Measurements from ENCODE around the gene IL1B. TPM values are rescaled to one million over a fixed set of nuclear protein-coding genes. Genes with fewer than 3 reads are reported as not detected.

The IL1B gene
- total RNA-seq (100 to 1,000 TPM in 2 of 5 experiments, 1 to 10 TPM in 1, under 1 TPM in 2; 0.17 to 615 (median 1.1) TPM), polyA plus RNA-seq (not detected), total RNA-seq (not detected)

DNA sequence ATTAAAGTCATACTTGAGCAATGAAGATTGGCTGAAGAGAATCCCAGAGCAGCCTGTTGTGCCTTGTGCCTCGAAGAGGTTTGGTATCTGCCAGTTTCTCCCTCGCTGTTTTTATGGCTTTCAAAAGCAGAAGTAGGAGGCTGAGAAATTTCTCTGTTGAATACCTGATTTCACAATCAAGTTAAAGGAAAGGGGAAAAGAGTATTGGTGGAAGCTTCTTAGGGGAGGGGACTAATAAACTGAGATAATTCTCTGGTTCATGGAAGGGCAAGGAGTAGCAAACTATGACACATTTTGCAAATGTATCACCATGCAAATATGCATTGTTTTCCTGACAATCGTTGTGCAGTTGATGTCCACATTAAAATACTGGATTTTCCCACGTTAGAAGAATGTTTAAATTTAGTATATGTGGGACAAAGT lies at the start of gene IL1B:
IL1B (minus strand) TSS at position 85 of the 423 bp plus-strand sequence. CDS start 550 bp downstream, outside the sequence.
- Mint-ChIP-seq H3K9me3 (no peaks in the 10 kb centered on the region), H3K27ac (peak within 1 kb of the TSS in 1 of 9 donors; percentile 36), H3K4me1 (peaks cover 0 to 12% (median 0%) of the 10 kb centered on the region in 7 donors), H3K36me3 (peaks cover 0 to 2% (median 0%) of the 10 kb centered on the region in 5 donors), H3K27me3 (peaks cover 12 to 53% (median 23%) of the 10 kb centered on the region in 5 donors), H3K4me3 (no peak within 1 kb of the TSS)
- ChIA-PET CTCF (no interaction called here), POLR2A (no interaction called here)
- intact Hi-C loops (cut with micrococcal nuclease): no loop called here
- H3K9me3 ChIP-seq (ENCODE audit: control insufficient read depth in 2 of 3, low read length in 3 of 3): no peaks in the 10 kb centered on the region
- no peaks in the 10 kb centered on the region for H3K27me3 ChIP-seq (ENCODE audit: control insufficient read depth in 2 of 2, insufficient read depth in 2 of 2, low read length in 2 of 2)
- no peaks in the 10 kb centered on the region for H3K4me1 ChIP-seq (ENCODE audit: control insufficient read depth in 2 of 2, insufficient read depth in 2 of 2, low read length in 2 of 2)
- ATAC-seq (peak; percentile 45), DNase-seq (no peak)
- H3K36me3 ChIP-seq (ENCODE audit: control insufficient read depth in 2 of 3, insufficient read depth in 3 of 3, low read length in 3 of 3): no peaks in the 10 kb centered on the region
- no peak within 1 kb of the TSS for H3K27ac ChIP-seq (ENCODE audit: low read depth, low read length)
- no peak within 1 kb of the TSS for H3K4me3 ChIP-seq (ENCODE audit: low read length)

DNA sequence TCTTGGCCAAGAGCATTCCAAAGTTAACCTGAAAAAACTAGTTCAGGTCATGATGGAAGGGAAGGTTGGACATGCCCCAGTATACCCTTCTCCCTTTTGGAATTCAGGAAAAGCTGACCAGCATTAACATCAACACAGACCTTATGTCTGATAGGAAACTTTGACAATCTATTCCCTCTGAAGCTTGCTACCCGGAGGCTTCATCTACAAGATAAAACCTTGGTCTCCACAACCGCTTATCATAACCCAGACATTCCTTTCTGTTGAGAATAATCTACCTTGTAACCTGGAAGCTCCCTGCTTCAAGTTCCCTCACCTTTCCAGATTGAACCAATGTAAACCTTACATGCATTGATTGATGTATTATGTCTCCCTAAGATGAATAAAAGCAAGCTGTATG lies 49.7 kb upstream of the IL1B start:
- DNase-seq: no peak
- Mint-ChIP-seq H3K9me3 (no peaks in the 10 kb centered on the region), H3K27ac (no peak overlapping the region), H3K27me3 (no peaks in the 10 kb centered on the region), H3K36me3 (no peaks in the 10 kb centered on the region), H3K4me3 (no peak overlapping the region), H3K4me1 (peaks cover 0 to 19% (median 8%) of the 10 kb centered on the region in 7 donors)
- Histone ChIP-seq H3K36me3 (ENCODE audit: control insufficient read depth in 2 of 3, insufficient read depth in 3 of 3, low read length in 3 of 3) (no peaks in the 10 kb centered on the region), H3K9me3 (ENCODE audit: control insufficient read depth in 2 of 3, low read length in 3 of 3) (no peaks in the 10 kb centered on the region), H3K4me1 (ENCODE audit: control insufficient read depth in 2 of 2, insufficient read depth in 2 of 2, low read length in 2 of 2) (no peaks in the 10 kb centered on the region), H3K4me3 (ENCODE audit: low read length) (no peak overlapping the region), H3K27me3 (ENCODE audit: control insufficient read depth in 2 of 2, insufficient read depth in 2 of 2, low read length in 2 of 2) (no peaks in the 10 kb centered on the region), H3K27ac (ENCODE audit: low read depth, low read length) (no peak overlapping the region)
- ChIA-PET POLR2A (no interaction called here), CTCF (interaction anchor here (0.6 to 2.7 kb wide), 3 partner anchors 15 to 137 kb away, joined by 3 to 41 read pairs (median 3); no protein-coding TSS in a partner anchor)
- intact Hi-C loops (cut with micrococcal nuclease): loop anchor here (10.0 kb wide), 2 partner anchors 61 to 281 kb away; no protein-coding TSS in a partner anchor
- no peak for ATAC-seq

DNA sequence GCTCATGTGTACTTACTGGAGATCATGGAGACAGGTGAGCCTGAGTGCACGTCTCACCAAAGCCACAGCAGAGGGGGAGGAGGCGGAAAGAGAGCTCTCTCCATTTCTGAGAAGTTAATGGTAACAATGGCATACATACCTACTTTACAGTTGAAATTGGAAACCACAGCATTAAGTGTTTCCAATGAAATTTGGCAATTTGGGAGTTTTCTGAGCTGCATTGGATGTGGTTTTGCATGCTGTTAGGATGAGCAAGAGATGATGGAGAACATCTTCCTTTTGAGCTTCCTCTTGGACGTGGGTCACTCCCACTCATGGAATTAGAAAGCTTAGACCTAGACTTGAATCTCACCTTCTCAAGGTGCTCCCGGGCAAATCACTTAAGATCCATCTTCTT lies 48.9 kb upstream of the IL1B start:
- ChIA-PET CTCF (interaction anchor here (0.6 to 2.7 kb wide), 11 partner anchors 11 to 795 kb away, joined by 3 to 41 read pairs (median 3); no protein-coding TSS in a partner anchor), POLR2A (no interaction called here)
- Histone ChIP-seq H3K4me3 (ENCODE audit: low read length) (no peak overlapping the region), H3K27me3 (ENCODE audit: control insufficient read depth in 2 of 2, insufficient read depth in 2 of 2, low read length in 2 of 2) (no peaks in the 10 kb centered on the region), H3K4me1 (ENCODE audit: control insufficient read depth in 2 of 2, insufficient read depth in 2 of 2, low read length in 2 of 2) (no peaks in the 10 kb centered on the region), H3K9me3 (ENCODE audit: control insufficient read depth in 2 of 3, low read length in 3 of 3) (no peaks in the 10 kb centered on the region), H3K27ac (ENCODE audit: low read depth, low read length) (no peak overlapping the region), H3K36me3 (ENCODE audit: control insufficient read depth in 2 of 3, insufficient read depth in 3 of 3, low read length in 3 of 3) (no peaks in the 10 kb centered on the region)
- Mint-ChIP-seq H3K27ac (peak overlapping the region in 1 of 9 donors; percentile 81), H3K4me3 (peak overlapping the region in 1 of 10 donors; percentile 61), H3K9me3 (no peaks in the 10 kb centered on the region), H3K36me3 (no peaks in the 10 kb centered on the region), H3K27me3 (no peaks in the 10 kb centered on the region), H3K4me1 (peaks cover 0 to 26% (median 10%) of the 10 kb centered on the region in 7 donors)
- intact Hi-C loops (cut with micrococcal nuclease): loop anchor here (1.0 to 10.0 kb wide), 3 partner anchors 61 to 281 kb away; no protein-coding TSS in a partner anchor
- DNase-seq (no peak), ATAC-seq (no peak)

DNA sequence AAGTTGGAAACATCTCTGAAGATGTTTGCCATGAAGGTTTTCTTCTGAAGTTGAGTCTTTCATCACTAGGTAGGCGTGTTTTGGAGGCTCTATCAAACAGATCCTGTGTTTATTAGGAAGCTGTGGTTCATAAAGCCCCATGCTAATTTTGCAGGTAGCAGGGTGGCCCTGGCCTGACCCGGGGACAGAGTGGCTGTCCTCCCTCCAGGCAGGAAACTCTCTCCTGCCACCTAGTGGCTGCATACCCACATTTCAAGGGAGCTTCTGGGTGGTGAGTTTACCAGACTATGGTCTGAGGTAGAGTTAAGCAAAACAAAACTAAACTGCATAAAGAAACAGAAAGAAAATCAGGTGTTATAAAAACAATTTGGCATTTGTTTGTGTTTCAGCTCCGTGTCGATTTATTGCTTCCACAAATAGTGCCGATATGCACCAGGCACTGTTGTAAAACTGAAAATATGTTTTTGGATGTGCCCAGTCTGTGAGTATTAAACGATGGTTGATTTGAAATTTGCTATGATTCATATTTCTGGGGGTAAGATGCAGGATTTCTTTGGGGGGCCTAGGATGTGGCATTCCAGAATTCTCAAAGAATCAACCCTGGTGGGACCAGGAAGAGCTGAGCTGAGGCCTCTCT lies 48.4 kb upstream of the IL1B start:
- Histone ChIP-seq H3K27ac (ENCODE audit: low read depth, low read length) (no peak overlapping the region), H3K4me3 (ENCODE audit: low read length) (no peak overlapping the region), H3K9me3 (ENCODE audit: control insufficient read depth in 2 of 3, low read length in 3 of 3) (no peaks in the 10 kb centered on the region), H3K27me3 (ENCODE audit: control insufficient read depth in 2 of 2, insufficient read depth in 2 of 2, low read length in 2 of 2) (no peaks in the 10 kb centered on the region), H3K4me1 (ENCODE audit: control insufficient read depth in 2 of 2, insufficient read depth in 2 of 2, low read length in 2 of 2) (no peaks in the 10 kb centered on the region), H3K36me3 (ENCODE audit: control insufficient read depth in 2 of 3, insufficient read depth in 3 of 3, low read length in 3 of 3) (no peaks in the 10 kb centered on the region)
- intact Hi-C loops (cut with micrococcal nuclease): loop anchor here (1.0 to 10.0 kb wide), 3 partner anchors 60 to 280 kb away; no protein-coding TSS in a partner anchor
- ChIA-PET CTCF (interaction anchor here (0.6 to 2.7 kb wide), 11 partner anchors 11 to 794 kb away, joined by 3 to 41 read pairs (median 3); no protein-coding TSS in a partner anchor), POLR2A (no interaction called here)
- Mint-ChIP-seq H3K27ac (peak overlapping the region in 2 of 9 donors; percentile 45 to 81), H3K36me3 (no peaks in the 10 kb centered on the region), H3K27me3 (no peaks in the 10 kb centered on the region), H3K4me1 (peaks cover 0 to 31% (median 10%) of the 10 kb centered on the region in 7 donors), H3K4me3 (peak overlapping the region in 1 of 10 donors; percentile 61), H3K9me3 (no peaks in the 10 kb centered on the region)
- DNase-seq (peak; percentile 8 to 77 (median 50)), ATAC-seq (peak; percentile 83)

DNA sequence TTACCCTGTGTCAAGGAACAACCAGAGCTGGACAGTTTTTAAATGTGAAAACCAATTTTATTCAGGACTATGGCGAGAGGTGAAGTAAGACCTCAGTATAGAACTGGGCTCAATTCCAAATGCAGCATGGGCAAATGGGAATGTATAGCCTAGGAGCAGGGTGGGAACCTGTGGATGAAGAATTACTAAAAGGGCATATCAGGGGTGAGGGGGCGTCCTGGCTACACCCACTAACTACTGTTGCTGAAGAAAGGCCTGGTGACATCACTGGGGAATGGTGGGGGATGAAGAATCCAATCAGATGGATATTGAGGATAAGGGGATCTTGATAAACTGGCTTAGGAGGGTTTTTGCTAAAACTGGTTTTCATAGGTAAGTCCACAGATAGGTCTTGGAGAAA lies 47.1 kb upstream of the IL1B start:
- CTCF ChIA-PET: interaction anchor here (0.6 kb wide), 1 partner anchor 157 kb away, joined by 3 read pairs; no protein-coding TSS in a partner anchor
- Mint-ChIP-seq H3K9me3 (no peaks in the 10 kb centered on the region), H3K4me3 (no peak overlapping the region), H3K27ac (no peak overlapping the region), H3K36me3 (no peaks in the 10 kb centered on the region), H3K4me1 (peaks cover 0 to 36% (median 10%) of the 10 kb centered on the region in 7 donors), H3K27me3 (no peaks in the 10 kb centered on the region)
- Histone ChIP-seq H3K36me3 (ENCODE audit: control insufficient read depth in 2 of 3, insufficient read depth in 3 of 3, low read length in 3 of 3) (no peaks in the 10 kb centered on the region), H3K27me3 (ENCODE audit: control insufficient read depth in 2 of 2, insufficient read depth in 2 of 2, low read length in 2 of 2) (no peaks in the 10 kb centered on the region), H3K27ac (ENCODE audit: low read depth, low read length) (no peak overlapping the region), H3K4me1 (ENCODE audit: control insufficient read depth in 2 of 2, insufficient read depth in 2 of 2, low read length in 2 of 2) (no peaks in the 10 kb centered on the region), H3K9me3 (ENCODE audit: control insufficient read depth in 2 of 3, low read length in 3 of 3) (no peaks in the 10 kb centered on the region), H3K4me3 (ENCODE audit: low read length) (no peak overlapping the region)
- ATAC-seq (no peak), DNase-seq (no peak)
- intact Hi-C loops (cut with micrococcal nuclease): loop anchor here (10.0 kb wide), 2 partner anchors 59 to 279 kb away; no protein-coding TSS in a partner anchor
- POLR2A ChIA-PET: no interaction called here

DNA sequence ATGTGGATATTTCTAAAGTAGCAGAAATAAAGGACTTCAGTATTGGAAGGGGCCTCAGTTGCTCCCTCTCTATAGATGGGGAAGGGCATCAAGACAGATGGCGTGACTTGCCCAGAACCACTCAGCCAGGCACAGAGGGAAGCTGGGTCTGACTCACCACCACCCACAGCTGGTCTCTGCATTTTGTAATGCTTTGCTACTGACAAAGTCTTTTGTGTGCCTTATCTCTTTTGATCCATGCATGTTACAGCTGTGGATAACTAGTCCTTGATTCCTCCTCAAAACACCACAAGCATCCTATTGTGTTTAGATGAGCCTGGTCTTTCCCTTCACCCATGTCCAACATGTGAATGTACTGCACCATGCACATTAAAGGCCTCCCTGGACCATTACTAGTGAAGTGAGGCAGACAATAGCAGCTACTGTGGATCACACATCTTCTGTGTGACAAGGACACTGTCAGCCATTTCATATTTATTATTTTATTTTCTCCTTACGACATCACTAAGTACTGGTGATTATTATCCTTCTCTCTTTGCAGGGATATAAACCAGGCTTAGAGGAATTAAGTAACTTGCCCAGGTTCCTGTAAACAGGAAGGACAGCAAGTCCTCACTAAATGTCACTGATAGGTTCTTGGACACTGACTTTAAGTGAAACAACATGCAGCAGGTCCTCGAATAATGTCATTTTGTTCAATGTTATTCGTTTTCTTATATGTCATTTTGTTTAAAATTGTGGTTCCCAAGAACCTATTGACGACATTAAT lies 44.8 kb upstream of the IL1B start:
- Histone ChIP-seq H3K36me3 (ENCODE audit: control insufficient read depth in 2 of 3, insufficient read depth in 3 of 3, low read length in 3 of 3) (no peaks in the 10 kb centered on the region), H3K4me3 (ENCODE audit: low read length) (no peak overlapping the region), H3K27ac (ENCODE audit: low read depth, low read length) (no peak overlapping the region), H3K4me1 (ENCODE audit: control insufficient read depth in 2 of 2, insufficient read depth in 2 of 2, low read length in 2 of 2) (no peaks in the 10 kb centered on the region), H3K27me3 (ENCODE audit: control insufficient read depth in 2 of 2, insufficient read depth in 2 of 2, low read length in 2 of 2) (no peaks in the 10 kb centered on the region), H3K9me3 (ENCODE audit: control insufficient read depth in 2 of 3, low read length in 3 of 3) (no peaks in the 10 kb centered on the region)
- peaks cover 0 to 36% (median 10%) of the 10 kb centered on the region in 7 donors for H3K4me1 Mint-ChIP-seq
- POLR2A ChIA-PET: no interaction called here
- CTCF ChIA-PET: interaction anchor here (0.5 to 1.5 kb wide), 3 partner anchors 11 to 509 kb away, joined by 3 to 10 read pairs (median 3); no protein-coding TSS in a partner anchor
- peak overlapping the region in 1 of 9 donors; percentile 67 for H3K27ac Mint-ChIP-seq
- ATAC-seq (peak; percentile 73), DNase-seq (peak in 1 of 9 donors; percentile 36)
- no peaks in the 10 kb centered on the region for H3K36me3 Mint-ChIP-seq
- intact Hi-C loops (cut with micrococcal nuclease): loop anchor here (10.0 kb wide), 2 partner anchors 57 to 277 kb away; no protein-coding TSS in a partner anchor
- H3K9me3 Mint-ChIP-seq: no peaks in the 10 kb centered on the region
- H3K4me3 Mint-ChIP-seq: peak overlapping the region in 1 of 10 donors; percentile 13
- H3K27me3 Mint-ChIP-seq: no peaks in the 10 kb centered on the region
